ENCODE measurements around the gene NAGLU.

DNA sequence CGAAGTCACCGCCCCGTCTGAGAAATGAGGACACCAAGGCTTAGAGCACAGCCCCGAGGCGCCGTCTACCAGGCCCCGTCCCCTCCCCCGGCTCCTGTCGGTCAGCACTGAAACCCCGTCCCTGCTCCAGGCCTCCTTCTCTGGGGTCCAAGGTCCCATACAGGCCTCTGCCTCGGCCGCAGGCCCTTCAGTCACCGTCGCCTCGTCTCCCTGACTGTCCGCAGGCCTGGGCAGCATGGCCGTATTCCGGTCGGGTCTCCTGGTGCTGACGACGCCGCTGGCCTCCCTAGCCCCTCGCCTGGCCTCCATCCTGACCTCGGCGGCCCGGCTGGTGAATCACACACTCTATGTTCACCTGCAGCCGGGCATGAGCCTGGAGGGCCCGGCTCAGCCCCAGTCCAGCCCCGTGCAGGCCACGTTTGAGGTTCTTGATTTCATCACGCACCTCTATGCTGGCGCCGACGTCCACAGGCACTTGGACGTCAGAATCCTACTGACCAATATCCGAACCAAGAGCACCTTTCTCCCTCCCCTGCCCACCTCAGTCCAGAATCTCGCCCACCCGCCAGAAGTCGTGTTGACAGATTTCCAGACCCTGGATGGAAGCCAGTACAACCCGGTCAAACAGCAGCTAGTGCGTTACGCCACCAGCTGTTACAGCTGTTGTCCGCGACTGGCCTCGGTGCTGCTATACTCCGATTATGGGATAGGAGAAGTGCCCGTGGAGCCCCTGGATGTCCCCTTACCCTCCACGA, 26.5 kb downstream of the NAGLU start:
- TF ChIP-seq, protein P1, sequence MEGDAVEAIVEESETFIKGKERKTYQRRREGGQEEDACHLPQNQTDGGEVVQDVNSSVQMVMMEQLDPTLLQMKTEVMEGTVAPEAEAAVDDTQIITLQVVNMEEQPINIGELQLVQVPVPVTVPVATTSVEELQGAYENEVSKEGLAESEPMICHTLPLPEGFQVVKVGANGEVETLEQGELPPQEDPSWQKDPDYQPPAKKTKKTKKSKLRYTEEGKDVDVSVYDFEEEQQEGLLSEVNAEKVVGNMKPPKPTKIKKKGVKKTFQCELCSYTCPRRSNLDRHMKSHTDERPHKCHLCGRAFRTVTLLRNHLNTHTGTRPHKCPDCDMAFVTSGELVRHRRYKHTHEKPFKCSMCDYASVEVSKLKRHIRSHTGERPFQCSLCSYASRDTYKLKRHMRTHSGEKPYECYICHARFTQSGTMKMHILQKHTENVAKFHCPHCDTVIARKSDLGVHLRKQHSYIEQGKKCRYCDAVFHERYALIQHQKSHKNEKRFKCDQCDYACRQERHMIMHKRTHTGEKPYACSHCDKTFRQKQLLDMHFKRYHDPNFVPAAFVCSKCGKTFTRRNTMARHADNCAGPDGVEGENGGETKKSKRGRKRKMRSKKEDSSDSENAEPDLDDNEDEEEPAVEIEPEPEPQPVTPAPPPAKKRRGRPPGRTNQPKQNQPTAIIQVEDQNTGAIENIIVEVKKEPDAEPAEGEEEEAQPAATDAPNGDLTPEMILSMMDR (IDR thresholded peaks at IDR 0.05): no peak
- no peak for TF ChIP-seq POLR2A (IDR thresholded peaks at IDR 0.05)
